HepG2 (cell line): ENCODE measurements around the gene C1QTNF5. TPM values are rescaled to one million over a fixed set of nuclear protein-coding genes. Genes with fewer than 3 reads are reported as not detected.
A peak's percentile ranks its signal among the peaks of the same experiment; 100 is the strongest.

ENCODE experiments used
- AHR ChIP-seq: IDR thresholded peaks from 2 replicates; pipeline ENCODE4 v1.6.1; 2018; ENCODE audit warnings: missing genetic modification reagents, missing compliant biosample characterization
- BCL6 ChIP-seq: IDR thresholded peaks from 2 replicates; pipeline ENCODE4 v1.6.1; 2016; ENCODE audit warnings: missing genetic modification reagents, missing compliant biosample characterization
- CENPT ChIP-seq: sonication (generic); formaldehyde crosslinking; IDR thresholded peaks from 2 replicates; pipeline ENCODE4 v1.8.0; 2022; ENCODE audit warnings: low read depth, mild to moderate bottlenecking, moderate library complexity, missing genetic modification reagents
- CREB1 ChIP-seq, 2 experiments: fragments of 450-650 bp in 1 of 2; IDR thresholded peaks; 2 replicates each; pipeline ENCODE4 v1.6.1; 2016 to 2017; ENCODE audit warnings: control low read depth in 1 of 2, mild to moderate bottlenecking in 1 of 2, missing compliant biosample characterization in 1 of 2, missing genetic modification characterization in 1 of 2
- FLYWCH1 ChIP-seq: sonication (generic); formaldehyde crosslinking; IDR thresholded peaks from 2 replicates; pipeline ENCODE4 v1.8.1; 2023; ENCODE audit warnings: mild to moderate bottlenecking, missing genetic modification reagents
- FOXP1 ChIP-seq, 2 experiments: fragments of 450-650 bp in 1 of 2; IDR thresholded peaks; 2 replicates each; pipeline ENCODE4 v1.6.1; 2017 to 2018; ENCODE audit warnings: antibody characterized with exemption in 1 of 2
- JUNB ChIP-seq: sonication (generic); formaldehyde crosslinking; IDR thresholded peaks from 2 replicates; pipeline ENCODE4 v1.8.0; 2022; ENCODE audit warnings: missing genetic modification reagents, mild to moderate bottlenecking, borderline replicate concordance
- MTF1 ChIP-seq: sonication (generic); formaldehyde crosslinking; IDR thresholded peaks from 2 replicates; pipeline ENCODE4 v1.5.0; 2020; ENCODE audit warnings: missing genetic modification reagents
- MXD4 ChIP-seq: IDR thresholded peaks from 2 replicates; pipeline ENCODE4 v1.6.1; 2016; ENCODE audit warnings: mild to moderate bottlenecking, missing biosample characterization, missing genetic modification reagents
- NR3C1 ChIP-seq: sonication (generic); formaldehyde crosslinking; IDR thresholded peaks from 2 replicates; pipeline ENCODE4 v1.4.0; 2020; ENCODE audit warnings: missing genetic modification reagents
- TCF7L2 ChIP-seq: IDR thresholded peaks from 2 replicates; pipeline ENCODE4 v1.6.1; 2011; ENCODE audit warnings: mild to moderate bottlenecking, low read depth, low read length, moderate library complexity
- TOPORS ChIP-seq: sonication (generic); formaldehyde crosslinking; IDR thresholded peaks from 2 replicates; pipeline ENCODE4 v1.8.0; 2023; ENCODE audit warnings: mild to moderate bottlenecking, missing genetic modification reagents
- ZNF253 ChIP-seq: sonication (generic); formaldehyde crosslinking; IDR thresholded peaks from 2 replicates; pipeline ENCODE4 v1.8.0; 2022; ENCODE audit warnings: mild to moderate bottlenecking, missing genetic modification reagents, borderline replicate concordance
- ZNF713 ChIP-seq: sonication (generic); formaldehyde crosslinking; IDR thresholded peaks from 2 replicates; pipeline ENCODE4 v1.4.0; 2020; ENCODE audit warnings: mild to moderate bottlenecking, missing genetic modification reagents
- ZNF841 ChIP-seq: sonication (generic); formaldehyde crosslinking; IDR thresholded peaks from 2 replicates; pipeline ENCODE4 v1.8.1; 2023; ENCODE audit warnings: missing genetic modification reagents, borderline replicate concordance
- ZSCAN22 ChIP-seq: sonication (generic); formaldehyde crosslinking; IDR thresholded peaks from 2 replicates; pipeline ENCODE4 v1.4.0; 2020; ENCODE audit warnings: mild to moderate bottlenecking, missing genetic modification reagents
- polyA plus RNA-seq, 8 experiments: library from polyadenylated mRNA; depleted of rRNA in 3 of 8; stranded (reverse) in 7 of 8; unstranded in 1 of 8; fragments of >200 nt; fragmentation: Illumina TruSeq in 4 of 8; extraction: Trizol in 4 of 8; gene quantifications; 2 replicates each; pipeline versions ENCODE4 v1.2.1 to v1.2.3, GENCODE V29; 2011 to 2016; ENCODE audit warnings: low read depth in 4 of 8, missing spikeins in 1 of 8, mixed read lengths in 1 of 8; ENCODE audit not compliant: insufficient read depth in 1 of 8
- total RNA-seq, 5 experiments: library from RNA; depleted of rRNA; stranded (reverse); fragments of >200 nt; fragmentation: Illumina TruSeq; extraction: Trizol; gene quantifications; 2 replicates each; pipeline ENCODE4 v1.2.3, GENCODE V29; 2016; ENCODE audit warnings: low read depth in 1 of 5
- TF ChIP-seq, protein P1 (sequence below): sonication (generic); formaldehyde crosslinking; IDR thresholded peaks from 2 replicates; pipeline ENCODE4 v1.4.0; 2020; ENCODE audit warnings: missing genetic modification reagents
- TF ChIP-seq, protein P2 (sequence below): IDR thresholded peaks from 2 replicates; pipeline ENCODE4 v1.4.0; 2020; ENCODE audit warnings: mild to moderate bottlenecking, missing genetic modification reagents
- TF ChIP-seq, protein P3 (sequence below): sonication (generic); formaldehyde crosslinking; IDR thresholded peaks from 2 replicates; pipeline ENCODE4 v1.8.0; 2022; ENCODE audit warnings: missing genetic modification reagents, mild to moderate bottlenecking, inconsistent platforms, borderline replicate concordance
- TF ChIP-seq, protein P4 (sequence below): sonication (generic); formaldehyde crosslinking; IDR thresholded peaks from 2 replicates; pipeline ENCODE4 v1.8.1; 2022; ENCODE audit warnings: low read depth, mild to moderate bottlenecking, missing genetic modification reagents

Gene C1QTNF5
- total and polyA plus RNA-seq, 2 of the 13 experiments (the other 11 are each of a cell fraction or from before 2014, with no cell fraction given), result 0.86 to 1.2 TPM

DNA sequence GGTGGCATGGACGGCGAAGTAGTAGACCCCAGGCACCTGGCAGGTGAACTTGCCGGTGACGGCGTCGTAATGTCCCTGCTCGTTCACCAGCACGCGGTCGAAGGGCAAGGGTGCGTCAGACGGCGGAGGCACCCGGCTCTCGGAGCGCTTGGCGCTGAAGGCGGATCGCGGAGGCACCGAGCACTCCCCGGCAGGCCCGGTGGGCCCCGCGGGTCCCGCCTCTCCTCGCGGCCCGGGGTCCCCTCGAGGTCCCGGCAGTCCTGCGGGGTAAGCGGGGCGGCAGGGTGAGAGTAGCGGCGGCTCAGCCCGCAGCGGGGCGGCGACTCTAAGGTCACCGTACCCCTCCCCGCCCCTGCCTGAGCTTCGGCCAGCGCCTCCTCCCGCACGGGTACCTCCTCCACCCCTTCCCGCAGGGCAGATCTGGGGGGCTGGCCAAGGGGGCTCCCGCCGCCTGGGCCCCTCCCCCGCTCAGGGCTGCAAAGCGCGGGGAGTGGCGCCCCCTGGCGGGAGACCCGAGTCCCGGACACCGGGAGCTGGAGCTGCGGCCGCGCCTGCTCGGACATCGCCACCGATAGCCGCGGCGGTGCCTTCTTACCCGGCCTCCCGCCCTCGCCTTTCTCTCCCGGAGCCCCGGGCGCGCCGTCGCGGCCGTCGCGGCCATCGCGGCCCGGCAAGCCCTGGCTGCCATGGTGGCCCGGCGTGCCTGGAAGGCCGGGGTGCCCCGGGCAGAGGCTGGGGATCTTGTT, 921 bp downstream of the C1QTNF5 start (continued):
- TF ChIP-seq, protein P1, sequence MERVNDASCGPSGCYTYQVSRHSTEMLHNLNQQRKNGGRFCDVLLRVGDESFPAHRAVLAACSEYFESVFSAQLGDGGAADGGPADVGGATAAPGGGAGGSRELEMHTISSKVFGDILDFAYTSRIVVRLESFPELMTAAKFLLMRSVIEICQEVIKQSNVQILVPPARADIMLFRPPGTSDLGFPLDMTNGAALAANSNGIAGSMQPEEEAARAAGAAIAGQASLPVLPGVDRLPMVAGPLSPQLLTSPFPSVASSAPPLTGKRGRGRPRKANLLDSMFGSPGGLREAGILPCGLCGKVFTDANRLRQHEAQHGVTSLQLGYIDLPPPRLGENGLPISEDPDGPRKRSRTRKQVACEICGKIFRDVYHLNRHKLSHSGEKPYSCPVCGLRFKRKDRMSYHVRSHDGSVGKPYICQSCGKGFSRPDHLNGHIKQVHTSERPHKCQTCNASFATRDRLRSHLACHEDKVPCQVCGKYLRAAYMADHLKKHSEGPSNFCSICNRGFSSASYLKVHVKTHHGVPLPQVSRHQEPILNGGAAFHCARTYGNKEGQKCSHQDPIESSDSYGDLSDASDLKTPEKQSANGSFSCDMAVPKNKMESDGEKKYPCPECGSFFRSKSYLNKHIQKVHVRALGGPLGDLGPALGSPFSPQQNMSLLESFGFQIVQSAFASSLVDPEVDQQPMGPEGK (CRISPR knock-in tag), result peak; percentile 71
- TF ChIP-seq TCF7L2 (no peak), MTF1 (no peak), TOPORS (CRISPR knock-in tag) (0 out of 2 replicates have a peak, but pooled peaks have one; percentile 26), CENPT (CRISPR knock-in tag) (no peak), ZNF841 (CRISPR knock-in tag) (no peak), ZNF253 (no peak), ZNF713 (CRISPR knock-in tag) (no peak), BCL6 (no peak), JUNB (CRISPR knock-in tag) (no peak), FLYWCH1 (CRISPR knock-in tag) (no peak), FOXP1 (IDR thresholded peaks at IDR 0.05) (no peak), FOXP1 (CRISPR knock-in tag; IDR thresholded peaks at IDR 0.05) (no peak), ZSCAN22 (CRISPR knock-in tag) (no peak), NR3C1 (CRISPR knock-in tag) (no peak), AHR (CRISPR knock-in tag) (no peak), CREB1 (IDR thresholded peaks at IDR 0.05) (no peak), CREB1 (CRISPR knock-in tag; IDR thresholded peaks at IDR 0.05) (no peak), MXD4 (CRISPR knock-in tag) (peak; percentile 35; the same call in 1 of the 2 replicates)
- TF ChIP-seq, protein P2, sequence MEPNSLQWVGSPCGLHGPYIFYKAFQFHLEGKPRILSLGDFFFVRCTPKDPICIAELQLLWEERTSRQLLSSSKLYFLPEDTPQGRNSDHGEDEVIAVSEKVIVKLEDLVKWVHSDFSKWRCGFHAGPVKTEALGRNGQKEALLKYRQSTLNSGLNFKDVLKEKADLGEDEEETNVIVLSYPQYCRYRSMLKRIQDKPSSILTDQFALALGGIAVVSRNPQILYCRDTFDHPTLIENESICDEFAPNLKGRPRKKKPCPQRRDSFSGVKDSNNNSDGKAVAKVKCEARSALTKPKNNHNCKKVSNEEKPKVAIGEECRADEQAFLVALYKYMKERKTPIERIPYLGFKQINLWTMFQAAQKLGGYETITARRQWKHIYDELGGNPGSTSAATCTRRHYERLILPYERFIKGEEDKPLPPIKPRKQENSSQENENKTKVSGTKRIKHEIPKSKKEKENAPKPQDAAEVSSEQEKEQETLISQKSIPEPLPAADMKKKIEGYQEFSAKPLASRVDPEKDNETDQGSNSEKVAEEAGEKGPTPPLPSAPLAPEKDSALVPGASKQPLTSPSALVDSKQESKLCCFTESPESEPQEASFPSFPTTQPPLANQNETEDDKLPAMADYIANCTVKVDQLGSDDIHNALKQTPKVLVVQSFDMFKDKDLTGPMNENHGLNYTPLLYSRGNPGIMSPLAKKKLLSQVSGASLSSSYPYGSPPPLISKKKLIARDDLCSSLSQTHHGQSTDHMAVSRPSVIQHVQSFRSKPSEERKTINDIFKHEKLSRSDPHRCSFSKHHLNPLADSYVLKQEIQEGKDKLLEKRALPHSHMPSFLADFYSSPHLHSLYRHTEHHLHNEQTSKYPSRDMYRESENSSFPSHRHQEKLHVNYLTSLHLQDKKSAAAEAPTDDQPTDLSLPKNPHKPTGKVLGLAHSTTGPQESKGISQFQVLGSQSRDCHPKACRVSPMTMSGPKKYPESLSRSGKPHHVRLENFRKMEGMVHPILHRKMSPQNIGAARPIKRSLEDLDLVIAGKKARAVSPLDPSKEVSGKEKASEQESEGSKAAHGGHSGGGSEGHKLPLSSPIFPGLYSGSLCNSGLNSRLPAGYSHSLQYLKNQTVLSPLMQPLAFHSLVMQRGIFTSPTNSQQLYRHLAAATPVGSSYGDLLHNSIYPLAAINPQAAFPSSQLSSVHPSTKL (CRISPR knock-in tag), result 0 out of 2 replicates have a peak, but pooled peaks have one; percentile 7
- TF ChIP-seq, protein P3, sequence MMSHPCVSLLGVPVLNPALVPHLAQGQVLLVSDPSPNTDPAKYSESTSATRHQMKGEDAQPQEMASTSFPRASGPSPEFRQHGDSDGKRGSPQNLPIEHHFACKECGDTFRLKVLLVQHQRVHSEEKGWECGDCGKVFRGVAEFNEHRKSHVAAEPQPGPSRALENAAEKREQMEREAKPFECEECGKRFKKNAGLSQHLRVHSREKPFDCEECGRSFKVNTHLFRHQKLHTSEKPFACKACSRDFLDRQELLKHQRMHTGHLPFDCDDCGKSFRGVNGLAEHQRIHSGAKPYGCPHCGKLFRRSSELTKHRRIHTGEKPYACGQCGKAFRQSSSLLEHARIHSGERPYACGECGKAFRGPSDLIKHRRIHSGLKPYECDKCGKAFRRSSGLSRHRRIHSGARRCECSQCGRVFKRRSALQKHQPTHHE (CRISPR knock-in tag), result no peak
- TF ChIP-seq, protein P4, sequence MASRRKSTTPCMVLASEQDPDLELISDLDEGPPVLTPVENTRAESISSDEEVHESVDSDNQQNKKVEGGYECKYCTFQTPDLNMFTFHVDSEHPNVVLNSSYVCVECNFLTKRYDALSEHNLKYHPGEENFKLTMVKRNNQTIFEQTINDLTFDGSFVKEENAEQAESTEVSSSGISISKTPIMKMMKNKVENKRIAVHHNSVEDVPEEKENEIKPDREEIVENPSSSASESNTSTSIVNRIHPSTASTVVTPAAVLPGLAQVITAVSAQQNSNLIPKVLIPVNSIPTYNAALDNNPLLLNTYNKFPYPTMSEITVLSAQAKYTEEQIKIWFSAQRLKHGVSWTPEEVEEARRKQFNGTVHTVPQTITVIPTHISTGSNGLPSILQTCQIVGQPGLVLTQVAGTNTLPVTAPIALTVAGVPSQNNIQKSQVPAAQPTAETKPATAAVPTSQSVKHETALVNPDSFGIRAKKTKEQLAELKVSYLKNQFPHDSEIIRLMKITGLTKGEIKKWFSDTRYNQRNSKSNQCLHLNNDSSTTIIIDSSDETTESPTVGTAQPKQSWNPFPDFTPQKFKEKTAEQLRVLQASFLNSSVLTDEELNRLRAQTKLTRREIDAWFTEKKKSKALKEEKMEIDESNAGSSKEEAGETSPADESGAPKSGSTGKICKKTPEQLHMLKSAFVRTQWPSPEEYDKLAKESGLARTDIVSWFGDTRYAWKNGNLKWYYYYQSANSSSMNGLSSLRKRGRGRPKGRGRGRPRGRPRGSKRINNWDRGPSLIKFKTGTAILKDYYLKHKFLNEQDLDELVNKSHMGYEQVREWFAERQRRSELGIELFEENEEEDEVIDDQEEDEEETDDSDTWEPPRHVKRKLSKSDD (CRISPR knock-in tag), result no peak
